Liver (tissue), 9 donors: ENCODE measurements around the gene CNMD. TPM values are rescaled to one million over a fixed set of nuclear protein-coding genes. Genes with fewer than 3 reads are reported as not detected.

Source experiments
- DNase-seq: peaks from one replicate; pipeline ENCODE4 v3.0.0-alpha.2; 2017; ENCODE audit warnings: low spot score
- H3K27ac ChIP-seq, 2 donors: one replicate each; pipeline ENCODE4 v1.7.0; 2013; ENCODE audit warnings: inconsistent platforms in 2 of 2, low read length in 2 of 2, control low read depth in 1 of 2, low read depth in 1 of 2, mild to moderate bottlenecking in 1 of 2
- H3K27me3 ChIP-seq, 4 donors: one replicate each; pipeline versions ENCODE4 v1.6.1 to v1.7.0; 2013; ENCODE audit warnings: low read length in 3 of 4, inconsistent platforms in 1 of 4, mild to moderate bottlenecking in 1 of 4, moderate library complexity in 1 of 4; ENCODE audit not compliant: control insufficient read depth in 4 of 4, insufficient read depth in 4 of 4
- H3K36me3 ChIP-seq, 4 donors: one replicate each; pipeline versions ENCODE4 v1.6.1 to v1.7.0; 2013; ENCODE audit warnings: low read length in 3 of 4, mild to moderate bottlenecking in 3 of 4, low read depth in 1 of 4, moderate library complexity in 1 of 4; ENCODE audit not compliant: control insufficient read depth in 4 of 4, insufficient read depth in 3 of 4
- H3K4me1 ChIP-seq, 4 donors: one replicate each; pipeline versions ENCODE4 v1.6.1 to v1.7.0; 2013; ENCODE audit warnings: low read length in 3 of 4, mild to moderate bottlenecking in 3 of 4, moderate library complexity in 1 of 4; ENCODE audit not compliant: control insufficient read depth in 4 of 4, insufficient read depth in 4 of 4
- H3K4me3 ChIP-seq, 3 donors: one replicate each; pipeline versions ENCODE4 v1.6.1 to v1.7.0; 2013; ENCODE audit warnings: low read length in 3 of 3, control low read depth in 1 of 3, low read depth in 1 of 3, mild to moderate bottlenecking in 1 of 3
- H3K9ac ChIP-seq, 2 donors: one replicate each; pipeline ENCODE4 v1.7.0; 2013; ENCODE audit warnings: low read length in 2 of 2, mild to moderate bottlenecking in 2 of 2, moderate library complexity in 2 of 2, control low read depth in 1 of 2, low read depth in 1 of 2
- H3K9me3 ChIP-seq, 4 donors: one replicate each; pipeline versions ENCODE4 v1.6.1 to v1.7.0; 2013; ENCODE audit warnings: low read length in 3 of 4; ENCODE audit not compliant: control insufficient read depth in 4 of 4
- ATF3 ChIP-seq: IDR thresholded peaks from 2 replicates; pipeline ENCODE4 v1.6.1; 2016; ENCODE audit warnings: antibody characterized with exemption
- EGR1 ChIP-seq, 2 donors: IDR thresholded peaks; 2 replicates each; pipeline ENCODE4 v1.6.1; 2016 to 2018; ENCODE audit warnings: antibody characterized with exemption in 2 of 2, low read depth in 2 of 2
- FOXA1 ChIP-seq: IDR thresholded peaks from 2 replicates; pipeline ENCODE4 v1.6.1; 2016; ENCODE audit warnings: antibody characterized with exemption
- FOXA2 ChIP-seq: IDR thresholded peaks from 2 replicates; pipeline ENCODE4 v1.6.1; 2016; ENCODE audit warnings: antibody characterized with exemption
- GABPA ChIP-seq, 2 donors: IDR thresholded peaks in 1 of 2; conservative IDR thresholded peaks in 1 of 2; 2 replicates each; pipeline ENCODE4 v1.6.1; 2016; ENCODE audit warnings: antibody characterized with exemption in 2 of 2, mild to moderate bottlenecking in 1 of 2, moderate library complexity in 1 of 2
- HNF4A ChIP-seq, 2 donors: conservative IDR thresholded peaks; 2 replicates each; pipeline ENCODE4 v1.6.1; 2016; ENCODE audit warnings: antibody characterized with exemption in 2 of 2, mild to moderate bottlenecking in 2 of 2
- HNF4G ChIP-seq: IDR thresholded peaks from 2 replicates; pipeline ENCODE4 v1.6.1; 2016; ENCODE audit warnings: antibody characterized with exemption
- JUND ChIP-seq, 2 donors: IDR thresholded peaks; 2 replicates each; pipeline ENCODE4 v1.6.1; 2016; ENCODE audit warnings: antibody characterized with exemption in 2 of 2
- NR2F2 ChIP-seq: IDR thresholded peaks from 2 replicates; pipeline ENCODE4 v1.6.1; 2016; ENCODE audit warnings: antibody characterized with exemption
- REST ChIP-seq: IDR thresholded peaks from 2 replicates; pipeline ENCODE4 v1.6.1; 2016; ENCODE audit warnings: antibody characterized with exemption, mild to moderate bottlenecking
- RXRA ChIP-seq, 2 donors: IDR thresholded peaks; 2 replicates each; pipeline ENCODE4 v1.6.1; 2017 to 2018; ENCODE audit warnings: antibody characterized with exemption in 2 of 2, mild to moderate bottlenecking in 1 of 2
- SP1 ChIP-seq: IDR thresholded peaks from 2 replicates; pipeline ENCODE4 v1.6.1; 2018; ENCODE audit warnings: antibody characterized with exemption, mild to moderate bottlenecking
- TAF1 ChIP-seq: conservative IDR thresholded peaks from 2 replicates; pipeline ENCODE4 v1.6.1; 2016; ENCODE audit warnings: antibody characterized with exemption, mild to moderate bottlenecking
- ZBTB33 ChIP-seq: IDR thresholded peaks from 2 replicates; pipeline ENCODE4 v1.6.1; 2016; ENCODE audit warnings: antibody characterized with exemption
- WGBS: extraction: QIAGEN DNeasy Blood & Tissue Kit; methylation state at CpG from one replicate; pipeline ENCODE4 v1.1.7; 2013; 5-methylcytosine and 5-hydroxymethylcytosine counted together
- polyA plus RNA-seq, 2 donors: library from polyadenylated mRNA; stranded (reverse) in 1 of 2; unstranded in 1 of 2; fragments of 200-250 nt in 1 of 2; fragments of >200 nt in 1 of 2; fragmentation: Nextera tagmentation in 1 of 2; extraction: Ambion mirVana in 1 of 2; gene quantifications; one replicate each; pipeline versions ENCODE4 v1.2.1 to v1.2.3, GENCODE V29; 2013 to 2015
- total RNA-seq, 2 donors: library from RNA; depleted of rRNA; stranded (reverse); fragments of >200 nt; gene quantifications; one replicate each; pipeline ENCODE4 v1.2.3, GENCODE V29; 2014
- TF ChIP-seq, protein P1 (sequence below): IDR thresholded peaks from 2 replicates; pipeline ENCODE4 v1.6.1; 2016; ENCODE audit warnings: antibody characterized with exemption
- TF ChIP-seq, protein P2 (sequence below): fragments of 150-350 bp; IDR thresholded peaks from 2 replicates; pipeline ENCODE4 v1.5.1; 2017; ENCODE audit warnings: improper control_type of control experiment, low read depth, low read length; ENCODE audit not compliant: missing input control
- donor health status: healthy.
- donor health status: healthy.
- donor health status: healthy.
- donor health status: healthy.
- donor health status: healthy.

CNMD gene
- total and polyA plus RNA-seq, 4 donors: not detected

DNA sequence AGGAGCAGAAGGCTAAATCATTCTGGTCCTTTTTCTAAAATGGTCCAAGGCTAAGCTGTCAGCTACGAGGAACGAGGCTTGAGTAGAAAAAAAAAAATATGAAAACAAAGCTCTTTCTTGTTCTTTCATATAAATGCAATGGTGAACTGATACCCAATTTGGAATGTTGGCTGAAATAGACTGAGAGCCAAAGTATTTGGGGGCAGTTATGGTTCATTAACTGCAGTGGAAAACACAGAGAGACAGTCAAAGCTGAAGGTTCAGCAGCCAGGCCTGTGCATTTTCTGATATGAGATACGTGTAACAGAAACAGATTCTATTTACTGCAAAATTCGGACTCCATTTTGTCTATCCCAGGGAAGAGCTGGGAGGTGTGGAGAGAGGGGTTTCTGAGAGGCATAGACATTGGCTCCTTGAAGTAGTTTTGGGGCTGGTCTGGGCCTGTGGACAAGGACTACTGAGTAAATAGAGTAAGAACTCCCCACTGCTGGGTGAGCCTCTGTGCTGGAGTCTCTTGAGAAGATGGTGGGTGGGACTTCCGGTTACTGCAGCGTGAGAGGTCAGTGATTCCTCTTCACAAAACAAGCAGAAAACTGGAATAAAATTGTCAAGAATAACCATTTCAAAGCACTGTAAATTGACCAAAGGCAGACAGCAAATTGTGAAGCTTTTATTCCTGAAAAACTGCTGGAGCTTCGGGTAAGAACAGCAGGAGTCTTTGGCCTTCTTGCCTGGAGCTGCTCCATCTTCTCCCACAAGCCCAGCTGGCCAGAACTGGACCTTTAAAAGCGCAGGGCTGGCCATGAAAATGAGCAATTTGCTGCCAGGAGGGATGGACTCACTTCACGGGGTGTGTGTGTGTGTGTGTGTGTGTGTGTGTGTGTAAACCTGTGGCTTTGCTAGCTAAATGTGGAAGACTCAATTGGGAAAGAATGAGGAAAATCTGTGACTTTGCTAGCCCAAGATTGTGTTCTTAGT is 43.1 kb upstream of the CNMD start:
- no peak overlapping the region for H3K27ac ChIP-seq
- TF ChIP-seq EGR1 (IDR thresholded peaks at IDR 0.05; ENCODE audit: low read depth in 2 of 2) (no peak), JUND (IDR thresholded peaks at IDR 0.05) (no peak), FOXA1 (no peak), SP1 (no peak), FOXA2 (no peak), ZBTB33 (no peak), TAF1 (no peak), NR2F2 (no peak), HNF4G (no peak), HNF4A (conservative IDR thresholded peaks at IDR 0.05) (no peak), RXRA (IDR thresholded peaks at IDR 0.05) (no peak), REST (no peak), GABPA (IDR thresholded peaks at IDR 0.05 in 1 of 2, conservative IDR thresholded peaks at IDR 0.05 in 1 of 2) (no peak), ATF3 (no peak)
- TF ChIP-seq, protein P1, sequence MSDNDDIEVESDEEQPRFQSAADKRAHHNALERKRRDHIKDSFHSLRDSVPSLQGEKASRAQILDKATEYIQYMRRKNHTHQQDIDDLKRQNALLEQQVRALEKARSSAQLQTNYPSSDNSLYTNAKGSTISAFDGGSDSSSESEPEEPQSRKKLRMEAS: no peak
- TF ChIP-seq, protein P2, sequence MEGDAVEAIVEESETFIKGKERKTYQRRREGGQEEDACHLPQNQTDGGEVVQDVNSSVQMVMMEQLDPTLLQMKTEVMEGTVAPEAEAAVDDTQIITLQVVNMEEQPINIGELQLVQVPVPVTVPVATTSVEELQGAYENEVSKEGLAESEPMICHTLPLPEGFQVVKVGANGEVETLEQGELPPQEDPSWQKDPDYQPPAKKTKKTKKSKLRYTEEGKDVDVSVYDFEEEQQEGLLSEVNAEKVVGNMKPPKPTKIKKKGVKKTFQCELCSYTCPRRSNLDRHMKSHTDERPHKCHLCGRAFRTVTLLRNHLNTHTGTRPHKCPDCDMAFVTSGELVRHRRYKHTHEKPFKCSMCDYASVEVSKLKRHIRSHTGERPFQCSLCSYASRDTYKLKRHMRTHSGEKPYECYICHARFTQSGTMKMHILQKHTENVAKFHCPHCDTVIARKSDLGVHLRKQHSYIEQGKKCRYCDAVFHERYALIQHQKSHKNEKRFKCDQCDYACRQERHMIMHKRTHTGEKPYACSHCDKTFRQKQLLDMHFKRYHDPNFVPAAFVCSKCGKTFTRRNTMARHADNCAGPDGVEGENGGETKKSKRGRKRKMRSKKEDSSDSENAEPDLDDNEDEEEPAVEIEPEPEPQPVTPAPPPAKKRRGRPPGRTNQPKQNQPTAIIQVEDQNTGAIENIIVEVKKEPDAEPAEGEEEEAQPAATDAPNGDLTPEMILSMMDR: no peak
- no peaks in the 10 kb centered on the region for H3K27me3 ChIP-seq
- H3K9me3 ChIP-seq: no peaks in the 10 kb centered on the region
- no peaks in the 10 kb centered on the region for H3K4me1 ChIP-seq
- no peak overlapping the region for H3K4me3 ChIP-seq
- 82% methylated on average over 9 of the region's 9 CpGs for WGBS
- no peak overlapping the region for H3K9ac ChIP-seq
- H3K36me3 ChIP-seq: no peaks in the 10 kb centered on the region
- no peak for DNase-seq
